GM21381 (cell line): ENCODE measurements around the gene ASPN.

Experiments used
- ATAC-seq: cut with Tn5 transposase; IDR thresholded peaks from one replicate; pipeline ENCODE4 v1.9.1; 2021; ENCODE audit warnings: mild to moderate bottlenecking, moderate library complexity; ENCODE audit not compliant: unreplicated experiment

The ASPN gene

DNA sequence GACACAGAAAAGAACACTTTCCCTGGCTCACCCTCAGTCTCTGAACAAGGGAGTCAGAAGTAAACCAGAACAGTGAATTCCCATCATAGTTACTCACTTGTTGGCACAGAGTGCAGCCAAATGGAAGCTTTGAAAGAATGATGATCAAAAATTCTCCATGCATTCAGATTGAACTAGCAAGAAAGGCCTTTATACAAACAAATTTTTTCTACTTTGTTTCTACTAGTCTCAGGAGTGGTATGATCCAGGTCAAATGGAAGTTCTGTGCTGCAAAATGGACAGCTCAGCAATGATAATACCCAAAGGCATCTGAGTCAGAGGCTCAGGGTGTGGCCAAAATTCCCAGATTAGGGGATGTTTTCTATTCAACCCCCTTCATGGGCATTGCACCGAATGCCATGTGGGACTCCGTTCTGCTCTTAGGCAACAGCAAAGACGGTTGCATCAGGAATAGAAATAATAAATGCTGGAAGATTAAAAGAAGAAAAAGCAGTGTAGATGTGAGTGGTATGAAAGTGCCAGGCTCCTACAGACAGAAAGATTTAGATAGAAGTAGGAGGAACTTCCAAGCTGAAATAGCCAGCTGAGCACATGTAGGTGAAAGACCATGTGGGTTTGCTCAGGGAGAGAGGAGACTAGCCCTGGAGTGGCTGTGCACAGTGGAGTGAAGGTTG lies 24.0 kb upstream of the ASPN start:
- no peak for ATAC-seq

DNA sequence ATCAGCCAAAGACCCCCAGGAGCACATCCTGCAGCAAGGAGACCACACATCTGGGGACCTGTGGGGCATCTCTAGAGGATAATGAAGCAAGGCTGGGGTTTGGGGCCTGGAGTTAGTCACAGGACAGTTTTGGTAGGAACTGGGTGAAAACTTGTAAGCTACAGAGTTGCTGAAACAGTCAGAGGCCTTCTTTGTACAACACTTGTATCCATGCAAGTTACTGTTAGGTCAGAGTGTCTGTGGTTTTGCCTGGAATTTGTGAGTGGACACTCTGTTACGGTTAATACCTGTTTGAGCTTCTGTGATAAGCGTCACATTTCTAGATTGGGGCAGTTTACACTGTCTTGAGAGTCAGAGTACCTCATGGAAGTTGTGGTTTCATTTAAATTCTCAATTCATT lies 22.6 kb upstream of the ASPN start:
- ATAC-seq = no peak

DNA sequence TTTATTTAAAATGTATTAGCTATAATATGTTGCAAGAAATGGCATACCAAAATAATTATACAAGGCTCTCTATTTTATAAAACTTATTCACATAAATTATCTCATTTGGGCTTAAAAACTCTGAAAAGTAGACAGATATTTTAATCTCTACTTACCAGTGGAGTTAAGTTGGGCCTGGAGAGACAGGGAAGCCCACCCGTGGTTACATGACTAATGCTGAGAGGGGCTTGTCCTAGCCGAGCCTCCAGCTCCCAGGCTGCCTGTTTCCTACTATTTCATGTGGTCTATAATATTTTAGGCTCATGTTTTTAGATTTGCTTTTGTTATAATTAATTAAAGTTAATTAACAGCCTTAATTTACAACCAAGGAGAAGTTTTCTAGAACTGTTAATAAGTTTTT lies 20.9 kb upstream of the ASPN start:
- ATAC-seq = no peak

DNA sequence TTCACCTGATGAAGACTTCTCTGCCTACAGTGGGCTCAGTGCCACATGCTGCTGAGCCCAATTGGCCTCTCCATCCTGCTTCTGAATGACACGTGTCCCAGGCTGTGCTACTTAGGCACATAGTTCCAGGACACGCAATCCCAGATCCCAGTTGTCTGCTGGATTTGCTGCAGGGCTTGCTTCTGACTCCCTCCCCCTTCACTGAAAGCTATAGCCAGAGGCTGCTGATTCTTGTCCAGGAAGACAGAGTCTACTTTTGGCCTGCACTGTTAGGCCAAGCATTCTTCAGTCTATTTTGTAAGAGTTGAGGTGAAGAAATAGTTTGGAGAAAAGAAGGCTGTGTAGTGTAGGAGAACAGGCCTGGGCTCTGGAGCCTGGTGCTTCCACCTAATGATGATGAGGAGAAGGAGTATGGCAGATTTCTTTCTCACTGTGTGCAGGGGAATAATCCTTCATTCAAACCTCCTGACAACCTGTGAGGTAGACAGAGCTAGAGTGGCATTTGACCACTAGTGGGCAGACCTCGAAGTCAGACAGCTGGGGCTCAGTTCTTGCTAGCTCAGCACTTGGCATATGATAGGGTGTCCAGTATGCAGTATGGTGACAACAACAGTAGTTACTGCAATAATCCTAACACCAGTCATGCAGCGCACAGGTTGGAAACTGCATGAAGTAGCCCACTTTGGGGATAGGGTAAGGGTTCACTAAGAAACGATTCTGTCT lies 19.5 kb upstream of the ASPN start:
- ATAC-seq = no peak

DNA sequence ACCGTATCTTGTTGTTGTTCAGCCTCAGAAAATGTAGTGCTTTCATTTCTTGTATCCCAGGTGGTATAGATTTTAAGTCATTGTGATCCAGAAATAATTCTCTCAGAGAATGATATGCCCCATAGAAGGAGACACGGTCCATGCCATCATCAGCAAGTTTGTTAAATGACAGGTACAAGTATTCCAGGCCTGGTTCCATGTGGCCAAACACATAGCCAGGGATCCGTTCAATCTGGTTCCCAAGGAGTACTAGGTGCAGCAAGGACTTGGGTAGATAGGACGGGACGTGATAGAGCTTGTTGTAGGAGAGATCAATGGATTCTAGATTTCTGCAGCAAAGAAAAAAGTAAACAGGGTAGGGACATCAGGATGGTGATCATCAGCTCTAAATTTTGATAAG lies 18.4 kb upstream of the ASPN start:
- no peak for ATAC-seq

DNA sequence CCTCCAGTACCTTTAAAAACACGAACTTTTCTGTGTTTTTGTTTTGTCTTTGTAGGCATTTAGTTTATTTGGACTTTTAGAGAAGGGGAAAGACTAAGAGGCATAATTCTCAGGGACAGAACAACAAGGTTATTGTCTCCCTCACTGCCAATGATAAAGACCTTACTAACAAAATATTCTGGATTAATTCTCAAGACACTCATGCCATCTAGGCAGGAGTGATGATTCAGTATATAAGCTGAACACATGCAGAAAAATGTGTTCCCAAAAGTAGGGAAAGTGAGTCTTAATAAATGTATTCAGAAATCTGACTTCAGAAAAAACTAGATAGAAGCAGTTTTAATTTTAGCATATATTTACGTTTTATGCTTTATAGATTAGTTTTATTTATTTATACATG lies 17.4 kb upstream of the ASPN start:
- no peak for ATAC-seq

DNA sequence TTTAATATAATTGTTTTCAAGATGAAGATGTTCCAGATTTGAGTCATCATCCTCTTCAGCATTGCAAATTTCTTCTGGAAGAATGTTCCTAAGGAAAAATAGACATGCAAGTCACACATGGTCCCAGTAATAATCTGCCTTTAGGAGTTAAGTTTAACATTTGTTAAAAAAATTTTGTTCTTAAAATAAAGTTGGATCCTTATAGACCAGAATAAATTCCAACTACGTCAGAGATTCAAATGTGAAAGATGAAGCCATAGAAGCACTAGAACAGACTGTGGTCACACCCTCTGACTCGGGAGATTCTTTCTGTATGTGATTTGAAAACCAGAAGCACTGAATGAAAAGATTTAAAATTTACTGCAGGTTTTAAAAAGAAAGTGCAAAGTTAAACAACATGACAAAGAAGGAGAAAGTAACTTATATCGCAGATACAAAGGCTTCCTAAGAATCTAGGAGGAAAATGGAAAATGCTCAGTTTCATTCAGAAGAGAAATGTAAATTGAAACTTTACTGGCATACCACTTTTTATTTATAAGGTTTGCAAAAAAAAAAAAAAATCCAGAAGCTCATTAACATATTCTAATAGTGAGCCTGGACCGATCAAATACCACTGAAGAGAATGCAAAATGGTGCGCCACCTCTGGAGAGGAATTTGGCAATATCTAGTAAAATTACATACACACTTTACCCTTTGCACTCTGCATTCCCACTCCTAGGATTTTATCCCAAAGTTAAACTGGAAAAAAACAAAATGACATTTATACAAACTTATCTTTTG lies 14.3 kb upstream of the ASPN start:
- no peak for ATAC-seq

DNA sequence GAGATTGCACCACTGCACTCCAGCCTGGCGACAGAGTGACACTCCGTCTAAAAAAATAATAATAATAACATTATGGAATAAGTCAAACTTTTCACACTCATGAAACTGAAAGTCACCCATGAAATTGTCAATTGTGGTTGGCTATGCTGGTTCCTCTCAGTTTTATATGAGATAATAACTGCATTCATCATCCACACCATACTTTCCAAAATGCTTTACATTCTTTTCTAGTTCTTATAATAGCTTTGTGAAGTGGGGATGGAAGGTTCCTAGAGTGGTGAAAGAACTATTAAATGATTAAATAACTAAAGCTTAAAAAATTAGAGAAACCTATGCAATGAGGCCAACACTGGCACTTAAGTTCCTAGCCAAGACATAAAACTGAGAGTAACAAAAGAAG lies 12.6 kb upstream of the ASPN start:
- ATAC-seq = no peak

DNA sequence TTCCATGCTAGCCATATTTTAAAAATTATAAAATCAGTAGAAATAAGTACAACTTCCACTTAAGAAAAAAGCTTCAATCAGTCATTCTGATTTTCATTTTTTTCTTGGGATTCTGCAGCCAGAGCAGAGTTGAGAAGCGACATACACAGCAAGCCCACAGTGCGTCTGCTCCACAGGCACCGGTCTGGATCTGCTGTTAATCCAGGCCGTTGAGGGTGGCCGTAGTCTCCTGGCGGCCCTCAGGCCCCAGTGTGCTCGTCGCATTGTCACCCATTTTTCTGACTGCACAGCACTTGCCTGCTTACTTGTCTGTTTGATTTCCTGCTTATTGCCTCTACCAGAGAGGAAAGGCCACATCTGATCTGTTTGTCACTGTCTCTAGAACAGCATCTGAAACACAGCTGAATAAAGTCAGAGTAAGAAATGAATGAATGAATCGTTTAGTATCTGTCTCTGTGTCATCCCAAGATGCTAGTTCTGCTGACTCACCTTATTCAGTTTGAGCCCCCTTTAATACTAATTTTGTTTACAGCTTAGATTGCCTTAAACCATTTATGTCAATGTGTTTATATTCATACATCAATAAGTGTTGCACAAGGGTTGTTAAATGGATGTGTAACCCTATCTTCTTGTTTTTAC lies 11.6 kb upstream of the ASPN start:
- no peak for ATAC-seq

DNA sequence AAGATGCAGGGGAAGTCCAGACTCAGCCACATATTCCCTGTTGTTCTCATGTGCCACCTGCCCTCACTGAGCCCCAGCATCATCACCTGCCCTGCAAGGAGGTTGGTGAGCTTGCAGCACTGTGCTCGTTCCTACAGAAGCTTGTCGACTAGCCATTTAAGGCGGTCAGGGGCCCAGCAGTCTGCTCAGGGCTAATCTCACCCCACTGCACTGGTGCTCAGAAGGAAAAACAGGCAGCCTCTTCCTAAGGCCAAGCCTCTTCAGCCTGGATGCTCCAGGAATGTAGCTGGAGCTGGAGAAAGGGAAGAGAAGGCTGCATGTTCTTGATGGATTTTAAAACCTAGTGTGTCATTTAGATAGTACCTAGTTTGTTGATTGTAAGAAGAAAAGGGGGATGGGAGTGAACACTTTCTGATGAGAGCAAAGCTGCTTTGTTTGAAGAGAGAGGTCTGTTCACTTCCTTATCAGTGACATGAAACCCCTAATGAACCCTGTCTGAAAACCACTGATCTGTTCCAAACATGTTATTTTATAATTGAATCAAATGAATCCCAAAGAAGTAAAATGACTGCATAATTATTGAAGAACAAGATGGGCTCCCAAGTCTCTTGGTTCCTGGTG lies 10.6 kb upstream of the ASPN start:
- no peak for ATAC-seq

DNA sequence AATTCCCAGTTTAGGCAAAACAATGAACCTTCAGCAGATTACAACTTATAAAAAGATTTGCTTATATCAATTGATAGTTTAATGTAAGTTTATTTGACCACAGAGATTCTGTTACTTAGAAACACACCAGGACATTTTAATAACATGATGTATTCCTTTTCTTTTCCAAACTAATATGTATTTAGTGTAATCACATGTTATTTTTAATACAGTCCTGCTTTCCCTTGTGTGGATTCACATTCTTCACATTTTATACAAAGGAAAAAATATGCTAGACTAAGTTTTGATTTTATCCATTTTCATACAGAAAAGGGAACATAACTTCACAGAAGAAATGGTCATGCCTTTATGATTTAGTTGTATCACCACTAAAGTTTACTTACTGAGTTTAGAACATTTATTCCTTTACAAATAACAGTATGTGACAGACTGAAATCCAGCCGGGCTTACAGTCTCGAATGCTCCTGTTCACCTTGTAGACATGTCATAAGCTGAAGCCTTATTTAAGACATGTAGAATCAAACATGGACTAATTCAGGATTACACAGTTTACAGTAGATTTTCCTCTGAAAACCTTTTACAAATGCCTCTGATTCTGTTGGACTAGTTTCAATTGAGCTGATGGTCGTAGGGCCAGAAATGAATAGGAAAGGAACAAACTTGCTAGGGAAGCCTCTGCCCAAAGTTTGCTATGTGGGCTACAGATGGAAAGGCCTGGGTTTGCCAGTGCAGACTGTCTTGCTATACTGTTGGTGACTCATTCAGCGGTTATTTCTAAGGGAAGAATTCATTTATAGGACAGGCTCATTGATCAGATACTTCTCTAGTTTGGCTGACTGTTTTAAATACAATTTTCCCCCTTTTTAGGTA lies 6.6 kb upstream of the ASPN start:
- ATAC-seq = no peak

DNA sequence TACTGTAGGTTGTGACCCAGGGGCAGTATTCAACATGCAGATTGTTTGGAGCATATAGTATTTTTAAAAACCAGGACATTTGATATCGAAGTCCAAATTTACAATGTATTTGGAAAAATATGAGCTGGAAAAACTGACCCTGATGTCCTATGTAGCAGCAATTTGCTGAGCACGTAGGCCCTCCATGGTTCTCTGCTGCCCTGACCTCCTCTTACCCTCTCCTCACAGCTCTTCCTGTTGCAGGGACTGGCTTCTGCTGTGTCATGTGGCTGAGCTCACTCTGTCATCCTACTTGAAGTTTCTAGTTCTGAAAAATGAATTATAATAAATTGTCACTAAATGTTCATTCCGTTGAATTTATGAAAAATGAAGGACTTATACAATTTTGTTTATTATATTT lies 4.1 kb upstream of the ASPN start:
- ATAC-seq = no peak

DNA sequence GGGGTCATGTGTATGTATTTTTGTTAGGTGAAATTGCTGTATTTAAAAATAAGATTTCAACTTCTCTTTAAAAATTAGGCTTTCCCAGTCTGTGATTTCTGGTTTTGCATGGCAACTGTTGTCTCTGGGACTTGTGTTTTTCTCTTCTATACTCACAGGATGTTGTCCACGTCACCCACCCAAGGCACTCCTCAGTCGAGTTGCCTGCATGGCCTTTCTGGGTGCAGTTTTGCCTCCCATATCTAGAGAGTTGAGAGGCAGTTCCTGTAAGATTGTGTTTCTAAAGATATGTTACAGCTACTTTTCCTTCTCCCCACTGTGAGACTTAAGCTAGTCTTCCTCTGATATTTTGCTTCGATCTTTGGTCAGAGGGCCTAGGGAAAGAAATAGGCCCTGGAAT lies 2.3 kb upstream of the ASPN start:
- ATAC-seq = no peak

DNA sequence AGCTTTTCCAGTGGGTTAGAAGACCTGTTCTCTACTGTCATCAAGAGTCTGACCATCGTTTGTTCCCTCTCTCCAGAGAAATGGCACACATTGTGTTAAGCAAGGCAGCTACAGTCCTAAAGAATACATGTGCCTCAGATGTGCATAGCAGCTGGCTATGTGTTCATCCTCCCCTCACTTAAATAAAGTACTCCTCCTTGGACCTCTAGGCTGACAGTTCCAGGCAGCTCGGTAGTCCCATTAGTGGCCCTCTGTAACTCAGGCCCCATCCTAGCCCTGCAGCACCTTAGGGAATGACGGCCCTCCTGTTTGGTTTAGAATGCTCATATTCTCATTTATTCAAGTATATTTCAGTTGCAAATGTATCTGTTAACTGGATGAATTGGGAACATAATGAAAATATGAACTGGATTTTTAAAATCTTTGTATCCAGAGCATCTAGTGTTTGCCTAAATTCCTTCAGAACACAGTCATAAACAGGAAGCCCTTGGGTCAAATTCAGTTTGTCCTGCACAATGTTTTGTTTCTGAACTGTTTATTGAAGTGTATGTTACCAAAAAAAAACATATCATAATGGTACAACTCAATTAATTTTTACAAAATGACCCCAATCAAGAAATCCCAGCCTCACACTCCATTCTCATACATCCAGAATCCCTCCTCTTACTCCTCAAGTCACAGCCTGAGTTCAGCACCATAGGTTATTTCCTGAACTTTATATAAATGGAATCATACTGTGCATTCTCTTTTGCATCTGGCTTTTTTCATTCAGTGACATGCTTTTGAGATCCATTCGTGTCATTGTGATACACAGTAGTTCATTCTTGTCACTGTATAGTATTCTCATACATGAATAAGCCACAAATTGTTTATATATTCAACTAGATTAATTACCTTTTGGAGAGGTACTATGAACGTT lies 1.6 kb upstream of the ASPN start:
- ATAC-seq = no peak

DNA sequence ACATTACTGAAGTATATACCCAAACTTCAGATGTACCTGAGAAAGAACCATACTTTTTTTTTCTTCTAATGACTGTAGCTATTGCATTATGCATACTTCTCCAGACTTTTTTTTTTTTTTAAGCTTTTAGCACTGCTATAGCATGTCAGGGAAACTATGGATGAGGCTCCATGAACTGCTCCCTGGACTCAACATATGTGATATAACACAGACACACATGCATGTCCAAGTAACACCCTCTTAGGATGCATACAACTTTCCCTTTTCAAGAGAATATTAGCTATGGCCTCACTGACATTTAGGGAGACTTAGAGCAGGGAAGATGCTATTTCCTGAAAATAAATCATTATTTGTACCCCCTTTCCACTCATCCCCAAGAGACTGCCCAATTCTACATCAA lies 499 bp upstream of the ASPN start:
- ATAC-seq = no peak

DNA sequence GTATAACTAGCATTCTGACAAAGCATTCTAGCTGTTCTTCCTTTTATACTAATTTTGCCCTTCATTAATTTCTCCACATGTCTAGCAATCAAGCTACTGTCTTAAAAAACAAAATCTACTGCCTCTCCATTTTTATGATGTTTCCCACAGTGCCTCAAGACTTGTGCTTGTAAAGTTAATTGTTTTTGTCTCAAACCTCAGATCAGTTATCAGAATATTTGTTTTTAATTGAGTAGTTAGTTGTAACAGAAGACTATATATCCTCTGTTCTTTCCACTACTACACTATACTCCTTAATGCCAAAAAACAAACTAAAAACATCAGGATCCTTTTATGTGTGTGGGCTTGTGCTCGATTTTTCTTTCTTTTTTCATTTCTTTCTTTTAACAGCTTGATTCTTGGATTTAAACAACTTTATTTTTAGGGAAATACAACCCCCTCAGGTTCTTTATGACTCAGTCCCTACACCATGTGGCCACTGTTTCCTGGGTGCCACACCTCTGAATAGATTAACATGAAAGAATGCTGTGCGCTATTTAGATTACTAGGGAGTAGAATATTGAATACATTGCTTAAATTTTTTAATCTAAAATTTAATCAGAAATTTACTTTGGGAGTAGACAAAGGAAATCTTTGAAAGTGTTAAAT lies 1.2 kb downstream of the ASPN start:
- ATAC-seq = no peak

DNA sequence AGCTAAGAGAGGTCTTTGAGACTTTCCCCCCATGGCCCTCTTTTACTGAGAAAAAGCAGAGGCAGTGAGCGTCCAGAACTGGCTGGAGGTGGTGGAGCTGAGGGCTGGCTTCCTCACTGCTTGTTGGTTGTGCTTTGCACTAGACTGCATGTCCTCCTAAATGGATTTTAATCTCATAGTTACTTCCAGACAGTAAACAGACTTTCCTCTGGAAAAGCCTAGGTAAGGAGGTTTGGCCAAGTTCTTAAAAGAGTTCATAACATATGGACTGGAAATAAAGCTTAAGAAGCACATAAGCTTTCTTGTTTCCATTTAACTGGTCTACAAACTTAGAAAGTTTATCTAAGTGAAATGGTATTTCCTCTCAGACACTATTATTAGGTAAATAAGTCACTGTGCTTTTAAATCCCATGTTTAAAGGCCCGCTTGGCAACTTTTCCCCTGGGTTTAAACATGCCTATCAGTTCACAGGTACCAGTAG lies 2.0 kb downstream of the ASPN start:
- ATAC-seq = no peak

DNA sequence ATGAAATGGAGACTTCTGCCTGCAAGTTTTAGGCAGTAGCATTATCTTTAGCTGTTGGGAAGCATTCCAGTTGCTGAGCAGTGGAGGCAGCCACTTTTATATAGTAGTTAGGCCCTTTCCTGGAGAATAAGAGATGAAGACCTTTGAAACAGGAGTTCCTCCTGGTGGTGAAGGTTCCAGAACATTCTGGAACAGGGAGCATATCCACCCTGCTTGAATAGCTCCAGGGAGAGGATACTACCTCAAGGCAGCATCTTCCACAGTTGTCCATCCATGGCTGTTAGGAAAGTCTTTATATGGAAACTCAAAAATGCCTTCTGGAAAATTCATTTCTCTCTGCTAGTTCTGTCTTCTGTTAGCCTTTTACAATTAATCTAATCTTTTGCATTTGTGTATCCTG lies 3.0 kb downstream of the ASPN start:
- no peak for ATAC-seq

DNA sequence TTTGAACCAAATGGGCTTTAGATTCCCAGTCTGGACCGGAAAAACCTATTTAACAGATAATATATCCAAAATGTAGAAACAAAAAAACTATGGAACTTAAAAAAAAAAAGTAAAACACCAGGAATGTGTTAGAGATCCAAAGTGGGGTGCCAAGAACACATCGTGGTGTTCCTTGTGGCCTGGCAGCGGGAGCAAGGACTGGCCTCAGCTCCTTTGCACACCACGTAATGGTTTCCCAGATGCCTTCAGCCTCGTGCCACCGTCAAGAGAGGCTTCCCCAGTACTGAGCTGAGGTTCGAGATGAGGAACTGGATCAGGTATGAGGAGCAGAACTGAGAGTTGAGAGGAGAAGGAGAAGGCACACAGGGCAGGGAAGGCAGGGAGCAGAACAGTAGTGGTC lies 3.5 kb downstream of the ASPN start:
- ATAC-seq = no peak
